Measurements from ENCODE around the gene ANKFY1.
A peak's percentile ranks its signal among the peaks of the same experiment; 100 is the strongest.
"Not testable (repeated sequence)": the region's sequence is repeated elsewhere in the genome, so short reads cannot be mapped to it uniquely, and the experiment has no call there.

ANKFY1 gene

GRCh38 chr17:4148611-4149308 is 115.0 kb downstream of the ANKFY1 start:
- no peak for DNase-seq

- DNase-seq = no peak
Measured at GRCh38 chr17:4147751-4148310, 115.9 kb downstream of the ANKFY1 start.

DNA sequence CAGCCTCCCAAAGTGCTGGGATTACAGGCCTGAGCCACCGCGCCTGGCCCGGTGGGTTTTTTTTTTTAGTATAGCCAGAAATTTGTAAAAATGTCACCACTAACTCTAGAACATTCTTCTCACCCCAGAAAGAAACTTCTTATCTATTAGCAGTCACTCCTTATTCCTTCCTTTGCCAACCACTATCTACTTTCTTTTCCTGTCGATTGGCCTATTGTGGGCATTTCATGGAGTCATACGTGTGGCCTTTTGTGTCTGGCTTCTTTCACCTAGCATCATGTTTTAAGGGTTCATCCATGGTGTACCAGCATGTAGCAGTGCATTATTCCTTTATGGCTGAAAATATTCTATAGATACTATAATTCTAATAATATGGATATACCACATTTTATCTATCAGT is 117.1 kb downstream of the ANKFY1 start:
- no peak for DNase-seq

- DNase-seq = peak; percentile 20
Measured at GRCh38 chr17:4144422-4144747, 119.4 kb downstream of the ANKFY1 start.

- DNase-seq = peak; percentile 93
Measured at GRCh38 chr17:4143563-4144421, 120.0 kb downstream of the ANKFY1 start.

DNA sequence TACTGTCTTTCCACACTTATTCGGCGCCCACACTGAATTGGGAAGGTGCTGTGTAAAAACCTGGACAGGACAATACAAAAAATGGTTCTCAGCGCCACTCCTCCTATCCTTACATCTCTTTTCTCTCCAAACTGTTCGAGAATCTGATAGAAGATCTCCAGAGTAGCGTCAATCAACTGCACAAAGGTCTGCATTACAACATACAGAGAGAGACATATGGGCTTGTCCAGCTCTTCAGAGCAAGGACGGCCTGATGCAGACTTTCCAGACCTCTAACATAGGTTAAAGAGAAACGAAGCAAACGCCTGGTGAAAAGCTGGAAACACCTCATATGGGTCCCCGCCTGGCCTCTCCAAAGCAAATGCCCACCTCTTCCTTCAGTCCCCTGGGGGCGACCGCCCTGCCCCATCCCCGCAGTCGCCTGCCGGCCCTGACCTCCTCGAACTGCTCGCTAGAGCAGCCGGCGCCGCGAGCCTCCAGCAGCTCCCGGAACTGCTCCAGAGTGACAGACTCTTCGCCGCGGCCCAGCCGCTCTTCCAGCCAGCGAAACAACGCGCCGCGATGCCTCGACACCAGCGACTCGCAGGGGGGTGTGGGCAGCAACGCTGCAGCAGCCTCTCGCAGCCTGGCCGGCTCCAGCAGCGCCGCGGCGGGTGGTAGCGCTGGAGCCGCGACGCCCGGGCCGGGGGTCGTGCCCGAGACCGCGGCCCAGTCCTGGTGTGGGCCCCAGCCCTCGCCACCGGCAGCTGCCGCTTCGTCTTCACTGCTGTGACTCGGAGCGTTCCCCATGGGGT is 121.5 kb downstream of the ANKFY1 start:
- peak; percentile 57 for DNase-seq

DNA sequence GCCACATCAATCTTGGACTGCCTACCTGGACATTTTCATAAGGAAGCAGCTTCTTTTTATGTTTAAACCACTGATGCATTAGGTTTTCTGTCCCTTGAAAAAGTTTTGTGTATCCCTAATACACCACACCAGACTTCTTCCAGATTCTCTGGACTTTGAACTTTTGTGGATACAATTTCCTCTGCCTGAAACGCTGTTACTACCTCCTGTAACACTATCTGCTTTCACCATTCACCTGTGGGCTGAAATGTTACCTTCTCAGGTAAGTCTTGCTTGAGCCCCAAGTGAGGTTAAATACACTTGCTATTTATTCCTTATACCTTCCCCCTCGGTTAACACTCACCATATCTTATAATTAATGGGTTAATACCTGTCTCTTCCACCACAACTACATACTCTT is 123.7 kb downstream of the ANKFY1 start:
- DNase-seq = no peak

- not testable (repeated sequence) for DNase-seq
Measured at GRCh38 chr17:4138906-4139526, 124.8 kb downstream of the ANKFY1 start.

DNA sequence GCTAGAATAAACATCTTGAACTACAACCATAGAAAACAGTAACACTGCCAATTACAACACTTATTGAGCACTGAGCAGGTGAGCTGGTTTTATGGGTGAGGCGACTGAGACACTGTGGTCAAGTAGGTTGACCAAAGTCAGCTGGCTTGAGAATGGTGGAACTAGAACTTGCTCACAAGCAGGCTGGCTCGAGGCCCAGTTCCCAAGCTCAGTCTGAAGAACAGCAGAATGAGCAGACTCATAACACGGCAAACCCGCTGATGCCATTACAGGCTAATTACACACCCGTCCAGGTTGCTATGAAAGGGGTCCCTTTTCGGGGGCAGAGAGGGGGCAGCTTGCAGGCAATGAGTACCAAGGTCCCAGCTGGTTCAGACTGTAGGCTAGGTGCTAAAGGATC is 127.4 kb downstream of the ANKFY1 start:
- no peak for DNase-seq

DNA sequence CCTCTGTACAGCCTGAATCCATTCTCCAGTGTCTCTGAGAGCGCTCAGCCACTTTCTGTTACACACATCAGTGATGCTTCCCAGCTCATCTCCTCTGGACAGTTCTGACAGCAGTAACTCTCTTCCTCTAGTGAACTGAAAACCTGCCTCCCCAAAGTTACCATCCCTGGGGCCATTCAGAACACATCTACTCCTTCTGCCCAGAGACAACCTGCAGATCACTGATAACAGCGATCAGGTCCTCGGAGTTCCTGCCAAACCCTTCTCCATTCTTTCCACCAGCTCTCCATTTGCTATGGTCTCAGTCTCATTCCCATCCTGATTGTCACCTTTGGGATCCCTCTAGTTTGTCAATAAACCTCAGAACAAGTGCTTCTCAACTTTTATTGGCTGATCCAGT is 128.3 kb downstream of the ANKFY1 start:
- DNase-seq = no peak

GRCh38 chr17:4134721-4135120 is 129.1 kb downstream of the ANKFY1 start:
- DNase-seq = no peak

DNA sequence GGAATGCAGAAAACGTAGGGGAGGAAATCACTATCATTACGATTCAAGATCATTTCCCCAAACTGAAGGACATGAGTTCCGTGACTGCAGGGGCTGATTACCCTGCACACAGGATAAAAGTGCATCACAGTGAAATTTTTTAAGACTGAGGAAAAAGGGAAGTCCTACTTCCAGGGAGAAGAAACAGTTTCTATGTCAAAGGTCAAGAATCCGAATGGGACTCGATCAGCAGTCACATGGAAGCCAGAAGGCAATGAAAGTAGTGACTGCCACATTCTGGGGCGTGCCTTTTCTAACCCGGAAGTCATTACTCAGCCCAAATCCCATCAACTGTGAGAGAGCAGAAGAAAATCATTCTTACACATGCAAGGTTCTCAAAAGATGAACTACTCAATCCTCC is 133.1 kb downstream of the ANKFY1 start:
- DNase-seq = no peak

DNA sequence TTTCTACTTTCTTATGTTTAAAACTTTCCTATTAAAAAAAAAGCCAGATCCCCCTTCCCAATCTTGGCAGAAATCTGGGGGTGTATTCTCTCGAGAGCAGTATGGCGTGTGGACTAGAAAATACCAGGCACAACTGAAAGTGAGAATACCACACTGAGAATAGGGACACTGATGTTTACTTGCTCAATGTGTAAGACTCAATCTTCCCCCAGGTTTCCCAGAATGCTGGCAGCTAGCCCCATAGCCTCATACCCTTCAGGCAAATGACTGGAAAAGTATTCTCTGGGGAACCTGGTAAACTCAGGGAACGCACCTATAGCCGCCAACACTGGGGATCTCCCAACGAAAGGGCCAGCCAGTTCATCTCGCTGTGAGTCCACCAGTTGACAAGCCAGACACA is 136.2 kb downstream of the ANKFY1 start:
- DNase-seq = no peak

- DNase-seq = no peak
Measured at GRCh38 chr17:4125552-4125951, 138.2 kb downstream of the ANKFY1 start.

GRCh38 chr17:4124999-4125398 is 138.8 kb downstream of the ANKFY1 start:
- DNase-seq = no peak

- DNase-seq = no peak
Measured at GRCh38 chr17:4120332-4120731, 143.4 kb downstream of the ANKFY1 start.

- DNase-seq = no peak
Measured at GRCh38 chr17:4119299-4119698, 144.5 kb downstream of the ANKFY1 start.

GRCh38 chr17:4118015-4118743 is 145.6 kb downstream of the ANKFY1 start:
- DNase-seq = no peak

DNA sequence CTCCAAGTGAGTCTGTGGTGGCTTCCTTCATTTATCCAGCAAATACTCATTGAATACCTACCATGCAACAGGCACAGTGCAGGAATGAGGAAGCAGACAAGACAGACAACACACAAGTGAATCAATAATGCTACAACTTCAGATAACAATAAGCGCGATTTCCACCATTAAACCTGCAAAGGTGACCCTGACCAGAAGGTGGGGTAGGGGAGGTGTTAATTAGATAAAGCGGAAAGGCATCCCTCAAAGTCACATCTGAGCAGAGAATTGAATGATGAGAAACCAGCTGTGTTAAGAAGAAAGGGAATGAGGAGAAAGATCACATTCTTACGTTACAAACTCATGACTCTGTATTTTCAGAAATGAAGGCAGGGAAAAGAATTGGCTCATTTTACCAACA is 147.3 kb downstream of the ANKFY1 start:
- no peak for DNase-seq
